NB4 (cell line): ENCODE measurements around the gene YEATS4.

ENCODE experiments used
- CTCF ChIP-seq: IDR thresholded peaks from one replicate; pipeline ENCODE4 v1.5.1; 2012; ENCODE audit warnings: low read depth, low read length
- MAX ChIP-seq: IDR thresholded peaks from 2 replicates; pipeline ENCODE4 v1.6.1; 2011; ENCODE audit warnings: low read depth, low read length
- MYC ChIP-seq: IDR thresholded peaks from 2 replicates; pipeline ENCODE4 v1.6.1; 2011; ENCODE audit warnings: low read depth, low read length
- POLR2A ChIP-seq: IDR thresholded peaks from 2 replicates; pipeline ENCODE4 v1.6.1; 2011; ENCODE audit warnings: mild to moderate bottlenecking; ENCODE audit not compliant: insufficient read length; ENCODE audit errors: extremely low read depth

- TF ChIP-seq CTCF: no peak
- no peak for TF ChIP-seq POLR2A
- no peak for TF ChIP-seq MYC
- no peak for TF ChIP-seq MAX
Observed at GRCh38 chr12:69435644-69436043, 76.1 kb downstream of the YEATS4 start.
